Esophagus muscularis mucosa (tissue), 4 donors: ENCODE measurements around the gene CARD9. TPM values are rescaled to one million over a fixed set of nuclear protein-coding genes. Genes with fewer than 3 reads are reported as not detected.

Source experiments
- DNase-seq: peaks from one replicate; pipeline ENCODE4 v3.0.0-alpha.2; 2017; ENCODE audit errors: extremely low spot score
- H3K27ac ChIP-seq, 4 donors: fragments of 200-600 bp; sonication (generic); replicated peaks in 1 of 4; 1 replicate in 3 of 4; 2 replicates in 1 of 4; pipeline ENCODE4 v1.5.1; 2016 to 2019; ENCODE audit warnings: mild to moderate bottlenecking in 1 of 4
- H3K27me3 ChIP-seq, 4 donors: fragments of 200-600 bp; sonication (generic); one replicate each; pipeline versions ENCODE4 v1.5.1 to v1.6.0; 2016 to 2019
- H3K36me3 ChIP-seq, 4 donors: fragments of 200-600 bp; sonication (generic); one replicate each; pipeline ENCODE4 v1.5.1; 2016 to 2019
- H3K4me1 ChIP-seq, 4 donors: fragments of 200-600 bp; sonication (generic); one replicate each; pipeline ENCODE4 v1.5.1; 2016 to 2019
- H3K4me3 ChIP-seq, 4 donors: fragments of 200-600 bp; sonication (generic); 1 replicate in 2 of 4; 2 replicates in 2 of 4; pipeline ENCODE4 v1.5.1; 2016 to 2019; ENCODE audit warnings: mild to moderate bottlenecking in 4 of 4, moderate library complexity in 1 of 4
- H3K9me3 ChIP-seq, 4 donors: fragments of 200-600 bp; sonication (generic); 1 replicate in 3 of 4; 2 replicates in 1 of 4; pipeline ENCODE4 v1.5.1; 2016 to 2019
- EP300 ChIP-seq: sonication (generic); formaldehyde crosslinking; IDR thresholded peaks from one replicate; pipeline ENCODE4 v1.6.1; 2017; ENCODE audit warnings: antibody characterized with exemption
- POLR2A ChIP-seq: fragments of 450-650 bp; IDR thresholded peaks from one replicate; pipeline ENCODE4 v1.6.1; 2017; ENCODE audit warnings: antibody characterized with exemption, moderate library complexity, mild to moderate bottlenecking, low read depth
- POLR2AphosphoS5 ChIP-seq, 2 donors: sonication (generic); formaldehyde crosslinking; IDR thresholded peaks; one replicate each; pipeline ENCODE4 v1.6.1; 2017; ENCODE audit warnings: antibody characterized with exemption in 2 of 2
- WGBS: methylation state at CpG from one replicate; pipeline ENCODE4 v1.1.5; 2018; 5-methylcytosine and 5-hydroxymethylcytosine counted together
- intact Hi-C: fragments of 100-400 bp; cut with DNase I; formaldehyde crosslinking; loops from one replicate; pipeline ENCODE4 v1.15.1; 2023
- total RNA-seq, 4 donors: library from RNA; depleted of rRNA; stranded (reverse); fragments of >200 nt; gene quantifications; one replicate each; pipeline versions ENCODE4 v1.1.0 to v1.2.1, GENCODE V29; 2016
- TF ChIP-seq, protein P1 (sequence below), 3 experiments: fragments of 200-600 bp in 2 of 3; fragments of 450-650 bp in 1 of 3; sonication (generic) in 2 of 3; IDR thresholded peaks; one replicate each; pipeline ENCODE4 v1.5.1; 2017 to 2019; ENCODE audit warnings: antibody characterized with exemption in 3 of 3, mild to moderate bottlenecking in 2 of 3, moderate library complexity in 1 of 3

CARD9 gene
- total RNA-seq, 4 donors from 2014 or later: 1.2 to 4.2 (median 1.9) TPM

DNA sequence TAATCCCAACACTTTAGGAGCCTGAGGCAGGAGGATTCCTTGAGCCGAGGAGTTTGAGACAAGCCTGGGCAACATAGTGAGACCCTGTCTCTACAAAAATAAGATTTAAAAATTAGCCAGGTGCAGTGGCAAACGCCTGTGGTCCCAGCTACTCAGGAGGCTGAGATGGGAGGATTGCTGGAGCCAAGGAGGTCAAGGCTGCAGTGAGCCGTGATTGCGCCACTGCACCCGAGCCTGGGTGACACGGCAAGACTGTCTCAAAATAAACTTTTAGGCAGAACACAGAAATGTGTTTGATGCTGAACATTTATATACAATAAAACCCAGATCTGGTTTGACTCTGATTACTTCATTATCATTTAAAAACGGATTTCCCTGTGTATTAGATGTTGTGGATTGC is 32.0 kb upstream of the CARD9 start:
- DNase-seq: no peak
- no peak overlapping the region for H3K27ac ChIP-seq
- WGBS: 83% methylated on average over 7 of the region's 7 CpGs
- TF ChIP-seq EP300 (no peak), POLR2A (no peak)
- peaks cover 16 to 61% (median 55%) of the 10 kb centered on the region in 4 donors for H3K36me3 ChIP-seq
- H3K4me1 ChIP-seq: peaks cover 13 to 21% (median 19%) of the 10 kb centered on the region in 4 donors
- no peak overlapping the region for H3K4me3 ChIP-seq
- H3K9me3 ChIP-seq: no peaks in the 10 kb centered on the region
- H3K27me3 ChIP-seq: no peaks in the 10 kb centered on the region
- intact Hi-C loops: no loop called here

DNA sequence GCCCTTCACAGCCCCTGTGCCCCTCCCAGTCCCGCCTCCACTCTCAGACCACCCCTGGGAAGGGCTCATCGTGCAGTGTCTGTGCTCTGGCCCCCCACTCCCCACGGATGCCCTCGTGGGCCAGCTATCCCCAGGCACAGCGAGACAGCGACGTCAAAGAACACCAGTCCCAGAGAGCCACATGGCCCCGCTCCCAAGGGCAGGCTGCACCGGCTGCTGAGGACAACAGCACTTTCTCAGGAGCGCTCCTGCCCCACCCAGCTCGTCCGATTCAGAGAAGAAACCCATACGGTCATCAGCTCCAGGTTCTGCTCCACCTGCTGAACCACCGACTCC is 31.3 kb upstream of the CARD9 start:
- no peaks in the 10 kb centered on the region for H3K9me3 ChIP-seq
- H3K36me3 ChIP-seq: peaks cover 16 to 61% (median 55%) of the 10 kb centered on the region in 4 donors
- peaks cover 15 to 22% (median 20%) of the 10 kb centered on the region in 4 donors for H3K4me1 ChIP-seq
- H3K27ac ChIP-seq: no peak overlapping the region
- 91% methylated on average over 11 of the region's 14 CpGs for WGBS
- DNase-seq: no peak
- no peak for TF ChIP-seq EP300
- no peak for TF ChIP-seq POLR2A
- no peak for TF ChIP-seq POLR2AphosphoS5 (IDR thresholded peaks at IDR 0.05)
- TF ChIP-seq, protein P1, sequence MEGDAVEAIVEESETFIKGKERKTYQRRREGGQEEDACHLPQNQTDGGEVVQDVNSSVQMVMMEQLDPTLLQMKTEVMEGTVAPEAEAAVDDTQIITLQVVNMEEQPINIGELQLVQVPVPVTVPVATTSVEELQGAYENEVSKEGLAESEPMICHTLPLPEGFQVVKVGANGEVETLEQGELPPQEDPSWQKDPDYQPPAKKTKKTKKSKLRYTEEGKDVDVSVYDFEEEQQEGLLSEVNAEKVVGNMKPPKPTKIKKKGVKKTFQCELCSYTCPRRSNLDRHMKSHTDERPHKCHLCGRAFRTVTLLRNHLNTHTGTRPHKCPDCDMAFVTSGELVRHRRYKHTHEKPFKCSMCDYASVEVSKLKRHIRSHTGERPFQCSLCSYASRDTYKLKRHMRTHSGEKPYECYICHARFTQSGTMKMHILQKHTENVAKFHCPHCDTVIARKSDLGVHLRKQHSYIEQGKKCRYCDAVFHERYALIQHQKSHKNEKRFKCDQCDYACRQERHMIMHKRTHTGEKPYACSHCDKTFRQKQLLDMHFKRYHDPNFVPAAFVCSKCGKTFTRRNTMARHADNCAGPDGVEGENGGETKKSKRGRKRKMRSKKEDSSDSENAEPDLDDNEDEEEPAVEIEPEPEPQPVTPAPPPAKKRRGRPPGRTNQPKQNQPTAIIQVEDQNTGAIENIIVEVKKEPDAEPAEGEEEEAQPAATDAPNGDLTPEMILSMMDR (IDR thresholded peaks at IDR 0.05): no peak
- intact Hi-C loops: no loop called here
- no peak overlapping the region for H3K4me3 ChIP-seq
- H3K27me3 ChIP-seq: no peaks in the 10 kb centered on the region

DNA sequence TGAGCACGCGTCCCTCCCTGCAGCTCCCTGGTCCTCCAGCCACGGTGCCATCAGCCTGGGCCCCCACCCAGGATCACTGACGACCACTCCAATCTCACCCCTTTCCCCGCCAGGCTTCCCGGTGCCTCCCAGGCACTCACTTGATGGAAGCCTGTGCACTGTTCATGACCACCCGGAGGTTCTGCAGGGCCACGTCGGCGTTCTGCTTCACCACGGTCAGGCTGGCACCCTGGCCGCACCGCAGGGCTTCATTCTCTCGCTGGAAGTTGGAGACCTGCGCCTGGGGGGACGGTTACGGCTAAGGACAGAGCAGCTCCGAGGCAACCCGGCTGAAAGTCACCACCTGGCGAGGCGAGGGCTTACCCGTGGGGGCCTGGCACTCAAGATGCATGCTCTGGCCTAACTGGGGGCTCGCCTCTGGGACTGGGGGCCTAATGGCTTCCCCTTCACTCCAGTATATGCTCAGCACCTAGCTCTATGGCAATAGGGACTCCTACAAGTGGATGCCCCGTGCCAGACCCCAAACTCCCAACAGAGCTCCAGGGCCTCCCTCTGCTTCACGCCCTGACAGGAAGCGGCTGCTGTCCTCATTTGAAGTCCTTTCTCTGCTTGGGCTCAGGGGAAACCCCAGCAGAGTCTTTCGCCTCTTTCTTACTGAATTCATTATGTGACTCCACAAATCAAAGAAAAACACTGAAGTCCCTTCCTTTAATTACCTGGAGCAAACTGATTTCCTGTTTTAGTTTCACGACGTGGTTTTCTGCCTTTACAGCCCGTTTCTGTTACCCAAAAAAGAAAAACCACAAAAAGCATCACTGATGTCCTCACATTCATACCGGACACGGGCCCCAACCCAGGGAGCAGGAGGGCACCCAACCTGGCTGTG is 30.7 kb upstream of the CARD9 start:
- TF ChIP-seq POLR2AphosphoS5 (IDR thresholded peaks at IDR 0.05) (no peak), EP300 (no peak), POLR2A (no peak)
- TF ChIP-seq, protein P1 (IDR thresholded peaks at IDR 0.05): no peak
- Histone ChIP-seq H3K27ac (no peak overlapping the region), H3K4me3 (no peak overlapping the region), H3K9me3 (no peaks in the 10 kb centered on the region), H3K4me1 (peaks cover 12 to 21% (median 19%) of the 10 kb centered on the region in 4 donors), H3K36me3 (peaks cover 16 to 61% (median 55%) of the 10 kb centered on the region in 4 donors), H3K27me3 (no peaks in the 10 kb centered on the region)
- intact Hi-C loops: no loop called here
- 89% methylated on average over 23 of the region's 32 CpGs for WGBS
- no peak for DNase-seq

DNA sequence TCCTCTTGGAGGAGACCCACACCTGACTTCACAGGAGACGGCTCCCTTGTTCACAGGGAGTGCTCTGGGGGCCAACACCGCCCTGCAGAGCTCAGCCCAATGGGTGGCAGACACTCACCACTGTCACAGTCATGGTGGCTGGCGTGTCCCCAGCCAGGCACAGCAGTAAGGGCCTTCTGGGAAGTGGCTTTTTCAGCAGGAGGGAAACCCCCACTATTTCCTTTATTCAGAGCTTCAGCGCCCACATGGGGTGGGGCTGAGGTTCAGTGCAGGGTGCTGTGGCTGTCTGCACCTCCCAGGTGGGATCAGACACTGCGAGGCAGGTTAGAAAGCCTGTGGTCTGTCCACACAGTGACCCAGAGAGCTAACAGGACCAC is 30.1 kb upstream of the CARD9 start:
- no peak for DNase-seq
- no peaks in the 10 kb centered on the region for H3K27me3 ChIP-seq
- WGBS: 97% methylated on average over 5 of the region's 5 CpGs
- intact Hi-C loops: no loop called here
- peaks cover 16 to 21% (median 19%) of the 10 kb centered on the region in 4 donors for H3K4me1 ChIP-seq
- H3K36me3 ChIP-seq: peaks cover 16 to 61% (median 56%) of the 10 kb centered on the region in 4 donors
- no peak overlapping the region for H3K27ac ChIP-seq
- H3K4me3 ChIP-seq: no peak overlapping the region
- no peaks in the 10 kb centered on the region for H3K9me3 ChIP-seq
- TF ChIP-seq, protein P1 (IDR thresholded peaks at IDR 0.05): no peak
- no peak for TF ChIP-seq POLR2A
- TF ChIP-seq EP300: no peak
- TF ChIP-seq POLR2AphosphoS5 (IDR thresholded peaks at IDR 0.05): no peak

DNA sequence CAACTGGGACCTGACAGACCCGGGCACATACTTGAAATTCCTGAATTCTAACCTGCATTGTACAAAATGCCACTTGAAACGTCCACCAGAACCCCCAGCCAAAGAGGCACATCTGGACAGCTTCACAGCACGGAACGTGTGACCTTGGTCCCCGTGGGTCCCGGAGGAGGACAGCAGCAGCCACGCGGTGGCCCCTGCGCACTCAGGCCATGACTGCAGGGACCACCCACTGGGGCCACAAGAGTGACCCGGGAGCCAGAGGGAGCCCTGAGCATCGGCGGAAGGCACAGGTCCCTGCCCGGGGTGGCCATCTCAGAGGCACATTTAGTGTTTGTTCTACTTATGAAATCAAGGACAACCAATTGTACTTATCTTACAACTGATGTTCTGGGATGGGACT is 28.6 kb upstream of the CARD9 start:
- peaks cover 18 to 65% (median 62%) of the 10 kb centered on the region in 4 donors for H3K36me3 ChIP-seq
- peaks cover 18 to 25% (median 24%) of the 10 kb centered on the region in 4 donors for H3K4me1 ChIP-seq
- no peak for DNase-seq
- no peaks in the 10 kb centered on the region for H3K27me3 ChIP-seq
- TF ChIP-seq POLR2A: no peak
- no peak for TF ChIP-seq POLR2AphosphoS5 (IDR thresholded peaks at IDR 0.05)
- TF ChIP-seq, protein P1 (IDR thresholded peaks at IDR 0.05): no peak
- no peak for TF ChIP-seq EP300
- WGBS: 84% methylated on average over 11 of the region's 13 CpGs
- no peak overlapping the region for H3K4me3 ChIP-seq
- H3K27ac ChIP-seq: no peak overlapping the region
- H3K9me3 ChIP-seq: no peaks in the 10 kb centered on the region
- intact Hi-C loops: no loop called here
